ENCODE measurements around the gene RNF13. TPM values are rescaled to one million over a fixed set of nuclear protein-coding genes. Genes with fewer than 3 reads are reported as not detected.

RNF13 gene
- total RNA-seq, 2 experiments from 2014 or later = 39.1 to 44.1 TPM

- Mint-ChIP-seq H3K27ac (no peak overlapping the region), H3K9me3 (peaks cover 7% of the 10 kb centered on the region), H3K4me1 (ENCODE audit: low read depth) (peaks cover 13% of the 10 kb centered on the region), H3K4me3 (no peak overlapping the region), H3K36me3 (ENCODE audit: low read depth) (peaks cover 79% of the 10 kb centered on the region), H3K27me3 (no peaks in the 10 kb centered on the region)
- Histone ChIP-seq H3K4me1 (ENCODE audit: insufficient read depth, low read length) (no peaks in the 10 kb centered on the region), H3K4me3 (ENCODE audit: low read length) (no peak overlapping the region), H3K27ac (ENCODE audit: low read depth in 1 of 2, low read length in 2 of 2) (no peak overlapping the region), H3K9me3 (ENCODE audit: control insufficient read depth in 1 of 2, insufficient read depth in 1 of 2, low read length in 2 of 2) (peaks cover 7 to 15% of the 10 kb centered on the region in 2 experiments), H3K36me3 (ENCODE audit: insufficient read depth, low read length) (peaks cover 25% of the 10 kb centered on the region), H3K27me3 (ENCODE audit: control insufficient read depth in 1 of 2, insufficient read depth in 2 of 2, low read length in 2 of 2) (no peaks in the 10 kb centered on the region)
- ATAC-seq (ENCODE audit: poor library complexity) (no peak), DNase-seq (no peak)
- ChIA-PET CTCF (no interaction called here), POLR2A (no interaction called here)
- intact Hi-C loops (cut with DNase I, micrococcal nuclease) = no loop called here
- no peak for TF ChIP-seq CTCF (IDR thresholded peaks at IDR 0.05)
Measured at GRCh38 chr3:149871855-149872254, 58.8 kb downstream of the RNF13 start.

- Histone ChIP-seq H3K4me3 (ENCODE audit: low read length) (no peak overlapping the region), H3K36me3 (ENCODE audit: insufficient read depth, low read length) (peaks cover 25% of the 10 kb centered on the region), H3K27ac (ENCODE audit: low read depth in 1 of 2, low read length in 2 of 2) (no peak overlapping the region), H3K9me3 (ENCODE audit: control insufficient read depth in 1 of 2, insufficient read depth in 1 of 2, low read length in 2 of 2) (peaks cover 7 to 9% of the 10 kb centered on the region in 2 experiments), H3K4me1 (ENCODE audit: insufficient read depth, low read length) (no peaks in the 10 kb centered on the region), H3K27me3 (ENCODE audit: control insufficient read depth in 1 of 2, insufficient read depth in 2 of 2, low read length in 2 of 2) (no peaks in the 10 kb centered on the region)
- Mint-ChIP-seq H3K9me3 (peaks cover 5% of the 10 kb centered on the region), H3K27ac (no peak overlapping the region), H3K4me1 (ENCODE audit: low read depth) (peaks cover 11% of the 10 kb centered on the region), H3K27me3 (no peaks in the 10 kb centered on the region), H3K36me3 (ENCODE audit: low read depth) (peaks cover 72% of the 10 kb centered on the region), H3K4me3 (no peak overlapping the region)
- no peak for ATAC-seq (ENCODE audit: poor library complexity)
- no peak for TF ChIP-seq CTCF (IDR thresholded peaks at IDR 0.05)
- intact Hi-C loops (cut with DNase I, micrococcal nuclease) = no loop called here
- no peak for DNase-seq
- POLR2A ChIA-PET = no interaction called here
- CTCF ChIA-PET = no interaction called here
Measured at GRCh38 chr3:149872589-149872988, 59.6 kb downstream of the RNF13 start.

GRCh38 chr3:149877668-149878067 is 64.7 kb downstream of the RNF13 start:
- Histone ChIP-seq H3K27me3 (ENCODE audit: control insufficient read depth in 1 of 2, insufficient read depth in 2 of 2, low read length in 2 of 2) (no peaks in the 10 kb centered on the region), H3K9me3 (ENCODE audit: control insufficient read depth in 1 of 2, insufficient read depth in 1 of 2, low read length in 2 of 2) (no peaks in the 10 kb centered on the region), H3K4me3 (ENCODE audit: low read length) (no peak overlapping the region), H3K4me1 (ENCODE audit: insufficient read depth, low read length) (no peaks in the 10 kb centered on the region), H3K27ac (ENCODE audit: low read depth in 1 of 2, low read length in 2 of 2) (no peak overlapping the region), H3K36me3 (ENCODE audit: insufficient read depth, low read length) (peaks cover 14% of the 10 kb centered on the region)
- H3K27me3 Mint-ChIP-seq = no peaks in the 10 kb centered on the region
- peaks cover 55% of the 10 kb centered on the region for H3K36me3 Mint-ChIP-seq (ENCODE audit: low read depth)
- POLR2A ChIA-PET = no interaction called here
- no peak overlapping the region for H3K27ac Mint-ChIP-seq
- DNase-seq = no peak
- no peak for TF ChIP-seq CTCF (IDR thresholded peaks at IDR 0.05)
- no peaks in the 10 kb centered on the region for H3K9me3 Mint-ChIP-seq
- peaks cover 16% of the 10 kb centered on the region for H3K4me1 Mint-ChIP-seq (ENCODE audit: low read depth)
- CTCF ChIA-PET = no interaction called here
- no peak overlapping the region for H3K4me3 Mint-ChIP-seq
- no peak for ATAC-seq (ENCODE audit: poor library complexity)
- intact Hi-C loops (cut with DNase I, micrococcal nuclease) = no loop called here

All from CD4-positive, alpha-beta T cell (primary cell).